Umbilical cord (tissue), 2 donors: Measurements from ENCODE around the gene FMNL1. TPM values are rescaled to one million over a fixed set of nuclear protein-coding genes. Genes with fewer than 3 reads are reported as not detected.
"Not testable (repeated sequence)": the region's sequence is repeated elsewhere in the genome, so short reads cannot be mapped to it uniquely, and the experiment has no call there.

Experiments used
- DNase-seq: peaks from one replicate; pipeline ENCODE4 v3.0.0-alpha.2; 2015; ENCODE audit warnings: low spot score
- total RNA-seq: library from RNA; depleted of rRNA; stranded (reverse); fragments of >200 nt; gene quantifications from one replicate; pipeline ENCODE4 v1.2.3, GENCODE V29; 2014; ENCODE audit warnings: low replicate concordance; ENCODE audit not compliant: insufficient read depth

The FMNL1 gene
- total RNA-seq, result 3.1 TPM

DNA sequence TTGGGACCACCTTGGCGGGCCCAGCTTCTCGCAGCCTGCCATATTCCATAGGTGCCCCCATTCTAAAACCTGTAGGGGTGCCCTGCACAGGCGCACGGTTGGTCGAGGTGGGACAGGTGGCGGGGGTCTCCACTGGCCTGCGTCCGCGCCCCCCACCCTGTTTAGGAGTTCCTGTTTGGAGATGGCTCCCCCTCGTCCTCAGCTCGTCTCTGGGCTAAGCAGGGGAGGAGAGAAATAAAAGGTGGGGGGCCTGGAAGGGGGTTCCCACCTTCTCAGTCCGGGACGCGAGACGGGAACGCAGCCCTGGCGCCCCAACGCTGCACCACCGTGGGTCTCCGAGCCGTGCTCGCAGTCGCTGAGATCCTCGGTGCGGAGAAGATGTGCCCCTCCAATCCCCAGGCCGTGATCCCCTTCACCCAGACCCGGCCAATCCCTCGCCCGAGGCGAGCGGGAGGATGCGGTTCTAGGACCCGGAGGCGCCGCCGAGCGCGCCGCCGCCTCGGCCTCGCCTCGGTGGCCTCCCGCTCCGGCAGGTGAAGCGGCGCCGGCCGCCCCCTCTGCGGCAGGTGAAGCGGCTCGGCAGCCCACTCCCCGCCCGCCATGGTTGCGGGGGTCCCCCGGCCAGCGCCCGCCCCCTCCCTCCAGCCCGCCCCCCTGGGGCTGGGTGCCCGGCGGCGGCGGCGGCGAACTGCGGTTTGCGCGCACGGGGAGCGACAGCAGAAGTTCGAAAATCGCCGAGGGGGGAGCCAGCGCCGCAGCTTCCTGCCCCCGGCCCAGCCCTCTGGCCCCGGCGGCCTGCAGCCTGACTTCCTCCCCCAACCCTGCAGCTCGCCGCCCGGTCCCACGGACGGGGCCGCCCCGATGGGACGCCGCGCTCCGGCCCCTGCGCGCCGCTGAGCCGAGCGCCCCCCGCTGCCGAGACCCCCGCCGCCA, at the start of gene FMNL1:
FMNL1 (plus strand) TSS at position 805 of the 933 bp plus-strand sequence. CDS start 240 bp downstream, outside the sequence.
- DNase-seq, result no peak

GRCh38 chr17:45172232-45172540, 49.5 kb upstream of the FMNL1 start:
- no peak for DNase-seq

GRCh38 chr17:45172541-45173286, 49.0 kb upstream of the FMNL1 start:
- peak; percentile 89 for DNase-seq

DNA sequence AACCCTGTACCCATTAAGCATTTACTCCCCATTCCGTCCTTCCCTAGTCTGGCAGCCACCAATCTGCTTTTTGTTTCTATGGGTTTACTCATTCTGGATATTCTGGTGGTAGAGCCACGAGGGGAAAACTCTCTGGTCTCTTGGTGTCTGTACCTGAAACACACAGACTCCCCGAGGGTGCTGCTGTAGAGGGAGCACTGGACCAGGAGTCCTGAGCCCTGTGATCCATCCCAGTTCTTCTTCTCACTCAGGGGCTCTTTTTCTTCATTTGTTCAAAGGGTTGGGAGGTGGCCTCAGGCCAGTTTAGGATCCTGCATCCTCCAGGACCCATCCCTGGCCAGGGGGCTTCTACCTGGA, 45.9 kb upstream of the FMNL1 start:
- no peak for DNase-seq

DNA sequence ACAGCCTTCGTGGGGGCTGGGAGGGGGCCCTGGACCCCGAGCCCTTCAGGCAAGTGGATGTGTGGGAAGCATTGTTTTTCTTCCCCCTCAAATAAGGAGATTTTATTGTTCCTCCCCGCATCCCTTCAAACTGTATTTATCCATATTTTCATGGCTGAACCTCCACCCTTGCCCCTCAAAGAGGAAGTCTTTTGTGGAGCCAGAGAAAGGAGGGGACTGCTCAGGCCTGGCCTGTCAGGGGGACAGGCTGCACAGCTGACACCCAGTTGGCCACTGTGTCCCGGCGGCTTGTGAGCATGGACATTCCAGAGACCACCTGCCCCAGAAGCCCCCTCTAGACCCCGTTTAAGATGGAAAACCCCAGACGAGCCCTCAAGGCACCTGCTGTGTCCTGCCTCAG, 44.1 kb upstream of the FMNL1 start:
- no peak for DNase-seq

- DNase-seq, result no peak
Observed at GRCh38 chr17:45184144-45184543, 37.5 kb upstream of the FMNL1 start.

DNA sequence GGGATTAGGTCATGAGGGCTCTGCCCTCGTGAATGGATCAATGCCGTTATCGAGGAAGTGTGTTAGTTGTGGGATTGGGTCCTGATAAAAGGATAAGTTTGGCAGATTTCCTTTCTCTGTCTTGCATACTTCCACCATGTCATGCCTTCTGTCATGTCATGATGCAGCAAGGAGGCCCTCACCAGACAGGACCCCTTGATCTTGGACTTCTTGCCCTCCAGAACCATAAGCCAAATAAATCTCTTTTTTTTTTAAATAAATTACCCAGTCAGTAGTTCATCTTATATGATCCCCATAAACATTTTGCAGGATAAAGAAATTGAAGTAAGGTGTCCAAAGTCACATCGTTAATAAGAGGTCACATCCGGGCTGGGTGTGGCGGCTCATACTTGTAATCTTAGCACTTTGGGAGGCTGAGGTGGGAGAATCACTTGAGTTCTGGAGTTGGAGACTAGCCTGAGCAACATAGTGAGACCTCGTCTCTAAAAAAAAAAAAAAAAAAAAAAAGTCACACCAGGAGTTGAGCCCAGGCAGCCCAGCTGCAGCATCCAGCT, 34.8 kb upstream of the FMNL1 start:
- no peak for DNase-seq

- no peak for DNase-seq
Observed at GRCh38 chr17:45189009-45189408, 32.7 kb upstream of the FMNL1 start.

DNA sequence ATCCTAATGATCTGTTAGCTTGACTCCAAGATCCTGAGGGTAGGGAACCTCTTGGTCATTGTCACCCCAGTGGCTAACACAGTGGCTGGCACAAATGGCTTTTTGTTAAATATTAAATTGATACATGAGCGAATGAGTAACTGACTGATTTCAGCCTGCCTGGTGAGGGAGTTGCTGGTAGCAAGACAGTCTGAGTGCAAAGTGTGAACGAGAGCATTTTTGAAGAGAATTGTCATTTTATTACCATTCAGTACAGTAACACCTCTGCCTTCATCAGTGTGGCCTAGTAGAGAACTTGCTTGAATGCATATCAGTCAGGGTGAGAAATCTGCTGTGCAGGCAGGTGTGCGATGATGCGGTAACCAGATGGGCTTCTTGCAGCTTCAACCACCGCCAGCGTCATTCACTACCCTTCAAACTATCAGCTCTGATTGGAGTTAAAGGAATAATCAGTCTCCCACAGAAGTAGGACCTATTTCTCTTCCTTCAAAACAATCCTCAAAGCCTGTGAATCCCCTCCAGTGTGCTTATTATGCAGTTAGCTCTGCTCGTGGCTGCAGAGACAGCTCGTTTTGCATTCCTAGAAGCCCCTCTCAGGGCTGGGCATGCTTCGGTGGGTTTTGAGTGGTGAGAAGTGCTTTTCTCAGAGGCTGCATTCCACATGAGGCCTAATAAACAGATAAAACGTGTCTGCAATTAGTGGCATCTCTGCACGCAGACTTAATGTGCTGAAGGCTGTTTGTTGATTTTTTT, 31.0 kb upstream of the FMNL1 start:
- no peak for DNase-seq

DNA sequence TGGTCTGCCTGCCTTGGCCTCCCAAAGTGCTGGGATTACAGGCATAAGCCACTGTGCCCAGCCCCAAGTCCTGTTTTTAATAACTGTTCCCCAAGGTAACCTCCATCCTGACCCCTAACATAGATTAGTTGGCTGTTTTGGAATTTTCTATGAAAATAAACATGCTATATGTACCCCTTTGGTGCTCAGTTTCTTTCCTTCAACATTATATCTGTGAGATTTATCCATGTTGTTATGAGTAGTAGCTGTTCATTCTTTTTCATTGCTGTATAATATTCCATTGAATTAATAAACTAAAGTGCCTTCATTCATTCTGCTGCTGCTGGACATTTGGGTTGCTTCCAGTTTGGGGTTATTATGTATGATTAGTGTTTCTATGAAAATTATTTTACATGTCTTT, 26.3 kb upstream of the FMNL1 start:
- DNase-seq, result no peak

GRCh38 chr17:45197108-45197507, 24.6 kb upstream of the FMNL1 start:
- no peak for DNase-seq

DNA sequence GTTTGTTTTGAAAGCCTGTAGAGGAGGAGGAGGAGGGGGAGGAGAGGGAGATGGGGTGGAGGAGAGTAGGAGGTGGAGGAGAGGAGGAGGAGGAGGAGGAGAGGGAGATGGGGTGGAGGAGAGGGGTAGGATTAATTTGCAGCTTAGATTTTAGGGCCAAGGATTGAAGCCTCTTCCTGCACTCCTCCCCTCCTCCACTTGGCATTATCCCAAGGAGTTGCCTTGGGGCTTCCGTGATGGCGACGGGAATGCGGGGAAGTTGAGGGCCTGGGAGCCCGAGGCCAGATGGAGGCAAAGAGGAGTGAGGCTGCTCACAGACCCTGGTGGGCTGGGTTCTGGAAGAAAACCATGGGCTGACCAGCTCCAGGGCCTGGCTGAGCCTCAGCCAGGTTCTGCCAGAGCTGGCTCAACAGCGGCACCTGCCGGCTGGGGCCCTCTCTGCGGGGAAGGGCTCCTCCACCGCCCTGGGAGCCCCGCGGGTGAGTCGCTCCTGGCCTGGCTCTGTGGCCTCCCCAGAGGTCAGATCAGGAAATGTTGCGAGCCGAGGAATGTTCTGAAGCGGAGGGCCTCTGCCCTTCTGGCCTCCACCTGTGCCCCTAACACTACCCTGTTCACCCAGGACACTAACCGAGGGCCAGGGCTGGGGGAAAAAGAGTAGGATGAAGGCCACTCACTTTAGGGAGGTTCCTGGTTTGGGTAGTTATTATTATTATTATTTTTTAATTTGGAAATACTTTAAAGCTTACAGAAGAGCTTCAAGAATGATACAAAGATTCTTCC, 23.9 kb upstream of the FMNL1 start:
- peak; percentile 92 for DNase-seq

- no peak for DNase-seq
Observed at GRCh38 chr17:45200701-45201100, 21.0 kb upstream of the FMNL1 start.

- DNase-seq, result no peak
Observed at GRCh38 chr17:45201457-45201856, 20.2 kb upstream of the FMNL1 start.

DNA sequence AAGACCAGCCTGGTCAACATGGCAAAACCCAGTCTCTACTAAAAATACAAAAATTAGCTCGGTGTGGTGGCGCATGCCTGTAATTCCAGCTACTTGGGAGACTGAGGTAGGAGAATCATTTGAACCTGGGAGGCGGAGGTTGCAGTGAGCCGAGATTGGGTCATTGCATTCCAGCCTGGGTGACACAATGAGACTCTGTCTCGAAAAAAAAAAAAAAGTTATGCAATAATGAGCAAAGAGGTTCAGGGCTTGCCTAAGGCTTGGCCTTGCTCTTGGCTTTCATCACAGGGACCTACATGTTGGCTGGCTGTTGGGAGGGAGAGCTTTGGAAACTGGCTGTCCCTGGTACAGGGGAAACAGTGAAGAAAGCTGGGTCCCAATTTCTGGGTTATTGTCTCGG, 19.8 kb upstream of the FMNL1 start:
- not testable (repeated sequence) for DNase-seq

DNA sequence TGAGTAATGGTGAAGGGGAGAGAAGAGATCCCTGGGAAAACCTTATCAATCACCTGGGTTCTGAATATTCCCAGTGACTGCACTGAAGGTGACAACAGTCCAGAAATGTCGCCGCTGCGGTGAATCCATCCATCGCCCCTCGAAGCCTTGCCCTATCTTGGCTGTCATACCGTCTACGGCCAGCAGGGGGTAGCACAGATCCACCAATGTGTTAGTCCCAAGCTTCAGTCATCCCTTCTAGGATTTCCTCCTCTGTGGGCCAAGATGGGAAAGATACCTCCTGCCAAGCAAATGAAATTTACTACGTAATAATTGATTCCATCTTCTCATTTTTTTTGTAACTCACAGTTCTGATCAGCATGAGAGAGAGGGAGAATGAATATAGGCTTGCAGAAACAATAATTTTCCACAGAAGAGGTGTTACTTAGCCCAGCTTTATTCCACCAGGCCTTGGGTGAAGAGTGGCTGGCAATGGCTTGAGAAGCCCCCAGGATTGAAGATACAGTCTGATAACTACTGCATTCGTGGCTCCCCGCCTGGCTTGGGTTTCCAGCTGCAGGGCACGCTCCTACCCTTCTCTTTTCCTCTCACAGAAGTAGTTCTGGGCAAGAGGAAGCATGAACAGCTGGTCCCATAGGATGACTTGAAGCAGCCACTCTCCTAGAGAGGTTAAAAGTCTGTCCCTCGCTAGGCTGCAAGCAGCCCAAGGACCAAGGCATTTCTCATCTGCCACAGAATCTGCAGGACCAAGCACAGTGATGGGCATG, 2.6 kb upstream of the FMNL1 start:
- DNase-seq, result peak; percentile 77

DNA sequence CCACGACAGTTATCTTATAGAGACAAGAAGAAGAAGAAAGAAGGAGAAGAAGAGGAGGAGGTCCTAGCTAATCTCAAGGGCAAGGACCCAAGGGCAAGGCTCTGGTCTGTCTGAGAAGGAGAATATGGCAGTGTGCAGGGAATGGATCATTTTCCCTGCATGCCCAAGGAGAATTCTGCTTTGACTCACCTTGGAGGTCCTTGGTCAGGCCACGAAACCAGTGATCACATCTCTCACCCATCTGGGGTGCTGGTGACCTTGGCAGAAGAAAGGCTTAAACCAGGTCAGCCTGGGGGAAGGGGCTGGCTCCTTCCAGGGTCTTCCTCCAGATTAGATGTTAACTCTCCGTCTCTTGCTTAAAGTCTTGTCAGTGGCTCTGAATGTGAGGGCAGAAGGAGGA, 1.6 kb upstream of the FMNL1 start:
- DNase-seq, result no peak

DNA sequence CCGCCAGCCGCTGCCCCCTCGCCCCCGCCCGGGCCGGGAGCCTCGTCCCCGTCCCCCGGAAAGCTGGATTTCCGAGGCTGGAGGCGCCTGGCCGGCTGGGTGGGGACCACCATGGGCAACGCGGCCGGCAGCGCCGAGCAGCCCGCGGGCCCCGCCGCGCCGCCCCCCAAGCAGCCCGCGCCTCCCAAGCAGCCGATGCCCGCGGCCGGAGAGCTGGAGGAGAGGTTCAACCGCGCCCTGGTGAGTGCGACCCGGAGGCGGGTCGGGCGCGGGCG, 266 bp downstream of the FMNL1 start:
- no peak for DNase-seq

GRCh38 chr17:45222289-45222995, 757 bp downstream of the FMNL1 start:
- no peak for DNase-seq

DNA sequence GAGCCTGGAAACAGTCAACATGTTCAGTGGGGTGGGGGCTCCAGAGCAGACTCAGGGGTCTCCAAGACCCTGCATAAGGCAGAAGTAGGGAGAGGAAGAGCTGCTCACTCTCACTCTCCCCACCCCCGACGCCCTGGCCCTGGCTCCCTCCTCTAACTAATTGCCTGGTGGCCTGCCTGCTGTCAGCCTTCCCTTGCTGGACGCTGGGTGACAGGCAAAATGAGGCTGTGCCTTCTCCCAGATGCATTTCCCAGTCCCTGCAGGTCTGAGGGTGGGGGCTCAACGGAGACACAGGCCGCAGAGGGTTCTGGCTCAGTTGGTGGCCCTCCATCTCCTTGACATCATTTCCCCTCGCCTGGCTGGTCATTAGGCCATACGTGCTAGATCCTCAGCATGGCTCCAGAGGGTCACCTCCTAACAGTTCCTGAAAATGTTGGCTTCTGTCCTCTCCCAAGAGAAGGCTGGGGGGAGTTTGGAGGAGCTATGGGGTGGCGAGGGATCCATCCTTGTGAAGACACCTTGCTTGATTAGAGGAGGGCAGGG, 1.4 kb downstream of the FMNL1 start:
- DNase-seq, result no peak
